Stomach (tissue), 4 donors: Measurements from ENCODE around the gene PPT2.

ENCODE experiments used
- POLR2AphosphoS5 ChIP-seq, 3 donors: sonication (generic); formaldehyde crosslinking; IDR thresholded peaks; one replicate each; pipeline ENCODE4 v1.6.1; 2016; ENCODE audit warnings: antibody characterized with exemption in 3 of 3
- TF ChIP-seq, protein P1 (sequence below), 7 experiments: fragments of 450-650 bp in 4 of 7; fragments of 200-600 bp in 3 of 7; sonication (generic) in 3 of 7; IDR thresholded peaks; one replicate each; pipeline ENCODE4 v1.5.1; 2016 to 2019; ENCODE audit warnings: antibody characterized with exemption in 7 of 7, control low read depth in 2 of 7, mild to moderate bottlenecking in 1 of 7

DNA sequence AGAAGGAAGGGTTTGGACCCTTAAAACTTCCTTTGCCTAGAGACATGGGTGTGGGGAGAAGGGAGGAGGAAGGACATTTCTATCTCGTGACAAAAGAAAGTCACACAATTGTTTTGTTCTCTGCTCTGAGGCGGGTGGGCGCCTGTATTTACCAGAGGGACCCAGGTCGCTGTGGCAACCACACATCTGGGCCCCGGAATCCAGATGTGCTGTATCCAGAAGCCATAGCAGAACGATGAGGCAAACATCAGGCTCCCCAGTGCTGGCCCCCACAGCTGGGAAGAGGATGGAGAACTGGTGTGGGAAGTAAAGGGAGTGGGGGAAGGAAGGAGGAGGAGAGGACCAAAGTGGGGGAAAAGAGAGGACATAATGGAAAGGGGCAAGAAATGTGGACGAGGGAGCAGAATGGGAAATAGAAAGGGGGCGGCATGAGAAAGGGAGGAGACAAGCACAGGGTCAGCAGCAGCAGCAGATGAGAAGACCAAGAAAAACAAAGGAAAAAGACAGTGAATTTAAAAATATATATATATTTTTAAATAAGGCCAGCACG is 41.4 kb upstream of the PPT2 start:
- TF ChIP-seq, protein P1, sequence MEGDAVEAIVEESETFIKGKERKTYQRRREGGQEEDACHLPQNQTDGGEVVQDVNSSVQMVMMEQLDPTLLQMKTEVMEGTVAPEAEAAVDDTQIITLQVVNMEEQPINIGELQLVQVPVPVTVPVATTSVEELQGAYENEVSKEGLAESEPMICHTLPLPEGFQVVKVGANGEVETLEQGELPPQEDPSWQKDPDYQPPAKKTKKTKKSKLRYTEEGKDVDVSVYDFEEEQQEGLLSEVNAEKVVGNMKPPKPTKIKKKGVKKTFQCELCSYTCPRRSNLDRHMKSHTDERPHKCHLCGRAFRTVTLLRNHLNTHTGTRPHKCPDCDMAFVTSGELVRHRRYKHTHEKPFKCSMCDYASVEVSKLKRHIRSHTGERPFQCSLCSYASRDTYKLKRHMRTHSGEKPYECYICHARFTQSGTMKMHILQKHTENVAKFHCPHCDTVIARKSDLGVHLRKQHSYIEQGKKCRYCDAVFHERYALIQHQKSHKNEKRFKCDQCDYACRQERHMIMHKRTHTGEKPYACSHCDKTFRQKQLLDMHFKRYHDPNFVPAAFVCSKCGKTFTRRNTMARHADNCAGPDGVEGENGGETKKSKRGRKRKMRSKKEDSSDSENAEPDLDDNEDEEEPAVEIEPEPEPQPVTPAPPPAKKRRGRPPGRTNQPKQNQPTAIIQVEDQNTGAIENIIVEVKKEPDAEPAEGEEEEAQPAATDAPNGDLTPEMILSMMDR (IDR thresholded peaks at IDR 0.05): no peak
- no peak for TF ChIP-seq POLR2AphosphoS5 (IDR thresholded peaks at IDR 0.05)
